Heart right ventricle (tissue), 16 donors: ENCODE data around the gene PPP3CA. TPM values are rescaled to one million over a fixed set of nuclear protein-coding genes. Genes with fewer than 3 reads are reported as not detected.

Experiments used
- ATAC-seq, 8 donors: fragments of 200-7000 bp; cut with Tn5 transposase; one replicate each; pipeline ENCODE4 v1.9.1; 2020; ENCODE audit warnings: mild to moderate bottlenecking in 8 of 8, moderate library complexity in 8 of 8, moderate number of reproducible peaks in 1 of 8
- DNase-seq, 2 donors: peaks; one replicate each; pipeline ENCODE4 v3.0.0-alpha.2; 2020
- H3K27ac ChIP-seq, 10 donors: fragments of 200-600 bp; sonication (generic) in 2 of 10; one replicate each; pipeline versions ENCODE4 v1.5.0 to v1.8.0; 2020 to 2022; ENCODE audit warnings: mild to moderate bottlenecking in 3 of 10
- H3K27me3 ChIP-seq, 7 donors: fragments of 200-600 bp; one replicate each; pipeline ENCODE4 v1.8.0; 2021 to 2022; ENCODE audit warnings: mild to moderate bottlenecking in 2 of 7
- H3K36me3 ChIP-seq, 9 donors: fragments of 200-600 bp; sonication (generic) in 1 of 9; one replicate each; pipeline versions ENCODE4 v1.5.0 to v1.8.0; 2020 to 2022; ENCODE audit warnings: mild to moderate bottlenecking in 2 of 9
- H3K4me1 ChIP-seq, 9 donors: fragments of 200-600 bp; sonication (generic) in 1 of 9; one replicate each; pipeline versions ENCODE4 v1.5.0 to v1.8.0; 2020 to 2022; ENCODE audit warnings: mild to moderate bottlenecking in 4 of 9
- H3K4me3 ChIP-seq, 10 donors: fragments of 200-600 bp; sonication (generic) in 2 of 10; one replicate each; pipeline versions ENCODE4 v1.5.0 to v1.8.0; 2020 to 2022; ENCODE audit warnings: mild to moderate bottlenecking in 7 of 10, moderate library complexity in 2 of 10
- H3K9me3 ChIP-seq, 11 donors: fragments of 200-600 bp in 10 of 11; sonication (generic) in 2 of 11; one replicate each; pipeline versions ENCODE4 v1.5.0 to v1.8.0; 2013 to 2022; ENCODE audit warnings: mild to moderate bottlenecking in 2 of 11, control low read depth in 1 of 11, moderate library complexity in 1 of 11
- WGBS, 2 donors: extraction: QIAGEN DNeasy Blood & Tissue Kit; methylation state at CpG; one replicate each; pipeline ENCODE4 v1.1.7; 2013; ENCODE audit warnings: inconsistent platforms in 1 of 2; 5-methylcytosine and 5-hydroxymethylcytosine counted together
- intact Hi-C, 10 donors: fragments of 100-400 bp; cut with DNase I; formaldehyde crosslinking; loops; one replicate each; pipeline versions ENCODE4 v1.11.1 to v1.14.2; 2022
- polyA plus RNA-seq, 2 donors: library from polyadenylated mRNA; stranded (reverse); fragments of 200-250 nt; gene quantifications; one replicate each; pipeline ENCODE4 v1.2.3, GENCODE V29; 2013
- total RNA-seq, 10 donors: library from RNA; stranded (reverse); fragmentation: NEBNext Ultra II Directional in 3 of 10; extraction: Animal tissue kit (Norgen Biotek cat#: 25700) in 3 of 10; gene quantifications; one replicate each; pipeline versions ENCODE4 v1.2.1 to v1.2.4, GENCODE V29; 2021 to 2023
- TF ChIP-seq, protein P1 (sequence below), 9 donors: fragments of 200-600 bp; sonication (generic) in 2 of 9; IDR thresholded peaks; one replicate each; pipeline versions ENCODE4 v1.5.0 to v1.8.0; 2021 to 2022; ENCODE audit warnings: antibody characterized with exemption in 9 of 9, mild to moderate bottlenecking in 5 of 9, moderate library complexity in 1 of 9
- donor health status: Arrhythmogenic right ventricular cardiomyopathy.
- donor health status: ischemic (EF 13 %, LVEDD 7.1; RV severe dilation, severe dysfunction).
- donor health status: healthy with polysubstance abuse.
- donor health status: DM: no; HTN: yes; CAD: no.
- donor health status: DM: no; HTN: no; CAD: no.
- donor health status: ischemic (EF 25% LVEDD 6.9; RV normal size, moderate dysfunction).
- donor health status: ischemic (EF 25% LVEDD 5.7; RV mildly dilated, moderate dysfunction).
- donor health status: healthy.
- donor health status: DM: yes; HTN: yes; CAD: no.
- donor health status: Ischemic cardiomyopathy.
- donor health status: ischemic (EF 35%, LVEDD 5.7; RV mildly dilated, moderate dysfunction).
- donor health status: nonischemic (EF 11% LVEDD 7.7; RV severe dilation, severe dysfunction).
- donor health status: DM: yes; HTN: yes; CAD: no.
- donor health status: PGD.
- donor health status: ischemic (EF 29% LVEDD 5.4; RV normal size, mild dysfunction).
- donor health status: nonischemic (EF 23%, LVEDD 6.1; RV moderate dilation, normal function).

The PPP3CA gene
- total and polyA plus RNA-seq, 12 donors, result 8.1 to 30.8 (median 19.1) TPM

DNA sequence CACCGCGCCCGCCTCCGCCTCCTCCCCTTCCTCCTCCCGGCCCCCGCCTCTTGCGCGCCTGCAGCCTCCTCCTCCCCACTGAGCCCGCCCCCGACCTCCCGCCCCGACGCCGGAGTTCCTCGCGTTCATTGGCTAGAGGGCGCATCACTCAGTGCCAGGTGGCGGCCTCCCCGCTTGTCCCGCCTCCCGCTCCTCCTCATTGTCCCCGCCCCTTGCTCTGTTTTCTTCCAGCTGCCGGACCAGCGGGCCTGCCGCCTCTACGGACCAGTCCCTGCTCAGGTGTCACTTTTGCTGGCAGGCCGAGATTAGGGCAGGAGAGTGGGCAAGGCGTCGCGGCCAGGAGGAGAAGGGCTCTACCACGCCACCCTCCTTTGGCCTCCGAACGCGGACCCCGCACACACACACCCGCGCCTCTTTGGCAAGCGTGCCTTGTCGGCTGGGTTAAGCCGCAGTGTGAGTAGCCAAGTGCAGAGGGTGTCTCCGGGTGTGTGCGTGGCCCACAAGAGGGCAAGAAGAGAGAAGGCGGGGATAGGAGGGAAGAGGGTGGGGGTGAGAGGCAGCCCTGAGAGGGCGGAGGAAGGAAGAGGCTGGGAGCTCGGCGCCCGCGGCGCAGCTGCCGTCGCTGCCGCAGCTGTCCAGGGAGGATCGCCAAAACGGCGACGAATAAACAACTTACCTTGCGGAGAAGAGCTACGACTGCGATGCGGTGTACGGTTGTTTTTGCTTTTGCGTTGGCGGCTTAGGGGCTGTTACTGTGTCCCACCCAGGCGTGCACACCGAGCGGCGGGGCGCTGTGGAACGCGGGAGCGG, 436 bp upstream of the PPP3CA start:
- 1% methylated on average over 68 to 70 of the region's 71 CpGs for WGBS, 2 donors
- Histone ChIP-seq H3K9me3 (no peaks in the 10 kb centered on the region), H3K27ac (peak overlapping the region; percentile 91 to 99 (median 96)), H3K27me3 (no peaks in the 10 kb centered on the region), H3K4me3 (peak overlapping the region; percentile 81 to 95 (median 92)), H3K4me1 (peaks cover 0 to 41% (median 26%) of the 10 kb centered on the region in 9 donors), H3K36me3 (no peaks in the 10 kb centered on the region)
- TF ChIP-seq, protein P1, sequence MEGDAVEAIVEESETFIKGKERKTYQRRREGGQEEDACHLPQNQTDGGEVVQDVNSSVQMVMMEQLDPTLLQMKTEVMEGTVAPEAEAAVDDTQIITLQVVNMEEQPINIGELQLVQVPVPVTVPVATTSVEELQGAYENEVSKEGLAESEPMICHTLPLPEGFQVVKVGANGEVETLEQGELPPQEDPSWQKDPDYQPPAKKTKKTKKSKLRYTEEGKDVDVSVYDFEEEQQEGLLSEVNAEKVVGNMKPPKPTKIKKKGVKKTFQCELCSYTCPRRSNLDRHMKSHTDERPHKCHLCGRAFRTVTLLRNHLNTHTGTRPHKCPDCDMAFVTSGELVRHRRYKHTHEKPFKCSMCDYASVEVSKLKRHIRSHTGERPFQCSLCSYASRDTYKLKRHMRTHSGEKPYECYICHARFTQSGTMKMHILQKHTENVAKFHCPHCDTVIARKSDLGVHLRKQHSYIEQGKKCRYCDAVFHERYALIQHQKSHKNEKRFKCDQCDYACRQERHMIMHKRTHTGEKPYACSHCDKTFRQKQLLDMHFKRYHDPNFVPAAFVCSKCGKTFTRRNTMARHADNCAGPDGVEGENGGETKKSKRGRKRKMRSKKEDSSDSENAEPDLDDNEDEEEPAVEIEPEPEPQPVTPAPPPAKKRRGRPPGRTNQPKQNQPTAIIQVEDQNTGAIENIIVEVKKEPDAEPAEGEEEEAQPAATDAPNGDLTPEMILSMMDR (IDR thresholded peaks at IDR 0.05), result peak in 2 of 9 donors; percentile 12 to 26
- DNase-seq (peak; percentile 99 to 100), ATAC-seq (peak; percentile 92 to 98 (median 97))
- intact Hi-C loops, result loop anchor here in 9 of 10 donors (2.0 to 10.0 kb wide), 16 partner anchors 40 to 387 kb away; no protein-coding TSS in a partner anchor

DNA sequence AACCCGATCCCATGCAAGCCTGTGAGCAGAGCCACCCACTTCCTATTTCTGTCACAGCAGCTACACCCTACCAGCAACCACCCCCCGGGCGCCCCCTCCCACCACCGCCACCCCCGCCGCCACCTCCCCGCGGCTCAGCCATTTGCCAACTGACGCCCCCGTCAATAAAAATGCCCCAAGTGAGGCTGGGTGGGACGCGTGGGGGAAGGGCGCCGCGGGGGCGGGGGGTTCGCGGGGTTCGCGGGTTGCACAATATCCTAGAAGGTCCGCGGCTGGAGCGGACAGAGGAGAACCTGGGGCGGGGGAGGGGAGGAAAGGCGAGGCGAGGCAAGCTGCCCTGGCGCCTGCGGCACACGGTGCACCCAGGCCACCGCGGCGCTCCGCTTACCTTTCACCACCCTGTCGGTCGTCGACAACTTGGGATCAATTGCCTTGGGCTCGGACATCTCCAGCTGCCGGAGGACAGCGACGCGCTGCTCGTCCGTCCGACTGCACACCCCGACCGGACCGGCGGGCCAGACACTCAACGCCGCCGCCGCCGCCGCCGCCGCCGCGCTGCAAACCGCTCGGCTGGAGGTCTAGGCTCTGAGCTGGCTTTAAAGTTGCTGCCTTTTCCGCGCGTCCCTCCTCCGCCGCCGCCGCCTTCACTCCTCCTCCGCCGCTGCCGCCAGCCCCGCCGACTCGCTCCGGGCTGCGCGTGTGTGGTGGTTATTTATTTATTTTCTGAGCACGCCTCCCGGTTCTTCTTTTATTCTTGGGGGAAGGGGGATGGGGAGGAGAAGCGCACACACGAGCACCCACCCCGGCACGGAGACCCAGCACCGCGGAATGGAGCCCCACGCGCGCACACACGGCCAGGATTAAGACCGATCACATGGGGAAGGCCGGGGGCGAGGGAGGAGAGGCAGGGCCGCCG, 717 bp downstream of the PPP3CA start:
- Histone ChIP-seq H3K27me3 (no peaks in the 10 kb centered on the region), H3K4me1 (peaks cover 0 to 42% (median 26%) of the 10 kb centered on the region in 9 donors), H3K4me3 (peak overlapping the region; percentile 81 to 95 (median 92)), H3K9me3 (no peaks in the 10 kb centered on the region), H3K27ac (peak overlapping the region; percentile 78 to 99 (median 96)), H3K36me3 (no peaks in the 10 kb centered on the region)
- intact Hi-C loops, result loop anchor here in 9 of 10 donors (2.0 to 10.0 kb wide), 16 partner anchors 39 to 388 kb away; no protein-coding TSS in a partner anchor
- peak; percentile 15 to 49 (median 19) for ATAC-seq
- TF ChIP-seq, protein P1 (IDR thresholded peaks at IDR 0.05), result no peak
- peak; percentile 52 to 60 for DNase-seq
- WGBS, 2 donors, result 1% methylated on average over 91 to 93 of the region's 93 CpGs

DNA sequence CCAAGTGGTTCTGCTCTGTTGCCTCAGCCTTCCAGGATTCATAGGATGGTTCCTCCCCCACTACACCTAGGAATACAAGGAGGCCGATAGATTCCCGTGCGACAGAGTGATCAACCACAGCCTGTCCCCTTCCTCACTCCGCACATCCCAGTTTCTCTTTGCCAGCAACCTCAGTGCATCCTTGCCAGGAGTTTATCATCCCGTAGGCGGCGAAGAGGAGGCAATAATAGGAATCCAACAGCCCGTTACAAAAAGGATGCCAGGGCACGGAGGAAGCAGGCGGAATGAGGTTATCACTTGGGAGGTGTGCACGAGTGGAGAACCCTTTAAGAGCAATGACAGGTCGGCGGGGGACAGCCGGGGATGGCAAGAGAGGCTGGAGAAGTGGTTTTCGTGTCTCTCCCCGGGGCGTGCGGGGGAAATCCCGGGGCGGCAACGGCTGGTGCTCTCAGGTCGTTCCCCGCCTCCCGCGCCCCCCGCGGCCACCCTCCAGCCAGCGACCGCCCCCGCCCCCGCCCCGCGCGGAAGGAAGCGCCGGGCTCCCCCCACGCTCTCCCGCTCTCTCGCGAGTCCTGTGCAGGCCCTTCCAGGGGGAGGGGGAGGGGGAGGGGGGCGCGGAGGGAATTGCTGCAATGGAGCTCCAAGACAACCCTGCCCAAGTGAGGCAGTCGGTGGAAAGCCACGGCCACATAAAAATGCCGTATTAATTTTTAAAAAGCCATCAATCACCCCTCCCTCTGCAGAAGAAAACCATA, 1.6 kb downstream of the PPP3CA start:
- intact Hi-C loops, result loop anchor here in 9 of 10 donors (2.0 to 10.0 kb wide), 16 partner anchors 38 to 389 kb away; no protein-coding TSS in a partner anchor
- peak overlapping the region; percentile 81 to 95 (median 92) for H3K4me3 ChIP-seq
- no peaks in the 10 kb centered on the region for H3K27me3 ChIP-seq
- no peaks in the 10 kb centered on the region for H3K36me3 ChIP-seq
- 1% methylated on average over 45 of the region's 45 CpGs for WGBS, 2 donors
- H3K9me3 ChIP-seq, result no peaks in the 10 kb centered on the region
- ATAC-seq (peak in 6 of 8 donors; percentile 3 to 18 (median 11)), DNase-seq (peak; percentile 69 to 77)
- TF ChIP-seq, protein P1 (IDR thresholded peaks at IDR 0.05), result peak in 1 of 9 donors; percentile 14
- H3K27ac ChIP-seq, result peak overlapping the region; percentile 78 to 99 (median 96)
- peaks cover 0 to 44% (median 30%) of the 10 kb centered on the region in 9 donors for H3K4me1 ChIP-seq
